GM18508 (cell line): ENCODE results near the gene IGDCC3.
"Not testable (repeated sequence)": the region's sequence is repeated elsewhere in the genome, so short reads cannot be mapped to it uniquely, and the experiment has no call there.

Source experiments
- ATAC-seq: cut with Tn5 transposase; IDR thresholded peaks from one replicate; pipeline ENCODE4 v1.9.1; 2021; ENCODE audit warnings: moderate number of reproducible peaks; ENCODE audit not compliant: insufficient read depth, unreplicated experiment

Gene IGDCC3

DNA sequence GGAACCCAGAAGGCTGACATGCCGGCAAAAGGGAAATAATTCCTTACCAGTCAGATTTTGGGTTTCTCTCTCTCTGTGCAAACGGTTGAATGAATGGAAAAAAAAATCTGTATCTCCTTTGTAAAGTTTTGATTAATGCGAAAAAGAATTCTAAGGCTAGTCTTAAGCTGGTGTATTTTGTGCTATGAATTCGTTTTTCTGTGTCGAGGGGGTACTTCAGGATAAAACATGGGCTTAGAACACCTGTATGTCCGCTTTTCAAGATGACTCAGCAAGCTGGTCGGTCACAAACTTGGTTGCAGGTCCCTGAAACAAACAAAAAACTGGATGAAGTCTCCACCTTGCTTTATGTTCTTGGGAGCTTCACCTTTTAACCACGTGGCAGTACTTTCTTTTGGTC is 28.5 kb downstream of the IGDCC3 start:
- ATAC-seq = no peak

DNA sequence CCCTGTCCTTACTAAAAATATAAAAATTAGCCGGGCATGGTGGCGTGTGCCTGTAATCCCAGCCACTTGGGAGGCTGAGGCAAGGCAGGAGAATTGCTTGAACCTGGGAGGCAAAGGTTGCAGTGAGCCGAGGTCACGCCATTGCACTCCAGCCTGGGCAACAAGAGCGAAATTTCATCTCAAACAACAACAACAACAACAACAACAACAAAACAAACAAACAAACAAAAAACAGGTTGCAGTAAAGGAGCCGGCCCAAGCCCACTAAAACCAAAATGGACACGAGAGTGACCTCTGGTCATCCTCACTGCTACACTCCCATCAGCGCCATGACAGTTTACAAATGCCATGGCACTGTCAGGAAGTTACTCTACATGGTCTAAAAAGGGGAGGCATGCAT is 30.0 kb downstream of the IGDCC3 start:
- ATAC-seq = not testable (repeated sequence)

DNA sequence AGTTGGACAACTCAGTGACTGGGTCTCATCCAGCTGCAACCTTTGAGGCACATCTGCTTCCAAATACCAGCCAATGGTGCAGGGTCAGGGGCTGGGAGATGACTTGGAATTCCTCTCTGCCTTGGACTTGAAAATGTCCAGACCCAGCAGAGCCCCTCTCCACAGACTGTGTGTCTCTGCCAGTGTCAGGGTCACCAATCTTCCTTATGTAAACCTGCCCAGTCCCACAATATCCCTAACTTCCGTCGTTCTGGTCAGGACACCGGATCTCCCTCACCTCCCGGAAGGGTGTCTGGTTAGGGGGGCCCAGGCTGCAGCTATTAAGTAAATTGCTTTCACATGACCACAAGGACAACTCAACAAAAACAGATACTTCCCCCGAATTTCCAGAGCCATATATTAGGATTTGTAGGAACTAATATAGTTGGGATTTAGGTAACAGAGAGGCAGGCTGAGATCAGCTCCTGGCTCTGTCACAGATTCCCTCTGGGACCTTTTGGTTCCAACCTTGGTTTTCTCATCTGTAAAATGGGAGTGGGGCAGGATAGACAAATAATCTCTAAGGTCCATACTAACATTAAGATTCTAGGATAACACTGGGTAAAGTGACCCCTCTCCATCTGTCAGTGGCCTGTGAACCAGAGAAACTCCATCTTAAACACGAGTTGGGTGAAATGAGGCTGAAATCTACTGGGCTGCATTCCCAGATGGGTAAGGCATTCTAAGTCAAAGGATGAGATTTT is 30.8 kb downstream of the IGDCC3 start:
- ATAC-seq = no peak

- ATAC-seq = no peak
Observed at GRCh38 chr15:65344914-65345275, 32.9 kb downstream of the IGDCC3 start.

GRCh38 chr15:65344214-65344913 is 33.4 kb downstream of the IGDCC3 start:
- no peak for ATAC-seq

GRCh38 chr15:65343374-65343981 is 34.3 kb downstream of the IGDCC3 start:
- ATAC-seq = no peak

- ATAC-seq = no peak
Observed at GRCh38 chr15:65342493-65342892, 35.3 kb downstream of the IGDCC3 start.

- ATAC-seq = no peak
Observed at GRCh38 chr15:65339920-65340319, 37.9 kb downstream of the IGDCC3 start.

DNA sequence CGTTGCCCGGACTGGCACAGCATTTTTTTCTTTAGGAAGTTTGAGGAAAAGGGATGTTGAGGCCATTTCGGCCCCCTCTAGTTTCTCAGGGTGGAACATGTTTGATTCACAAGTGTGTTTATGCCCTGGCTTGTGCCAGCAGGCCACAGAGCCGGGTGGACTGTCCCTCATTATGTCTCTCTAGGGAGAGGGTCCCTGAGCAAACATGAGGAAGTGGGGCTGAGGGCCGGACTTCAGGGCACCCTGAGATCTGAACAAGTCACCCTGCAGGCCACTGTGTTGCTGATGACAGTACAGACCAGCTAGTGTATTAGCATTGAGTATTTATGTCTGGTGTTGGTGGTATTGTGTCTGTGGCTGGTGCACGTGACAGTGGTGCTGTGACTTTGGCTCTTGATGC is 38.4 kb downstream of the IGDCC3 start:
- no peak for ATAC-seq

- ATAC-seq = no peak
Observed at GRCh38 chr15:65338823-65339222, 39.0 kb downstream of the IGDCC3 start.

GRCh38 chr15:65338366-65338765 is 39.4 kb downstream of the IGDCC3 start:
- ATAC-seq = no peak

DNA sequence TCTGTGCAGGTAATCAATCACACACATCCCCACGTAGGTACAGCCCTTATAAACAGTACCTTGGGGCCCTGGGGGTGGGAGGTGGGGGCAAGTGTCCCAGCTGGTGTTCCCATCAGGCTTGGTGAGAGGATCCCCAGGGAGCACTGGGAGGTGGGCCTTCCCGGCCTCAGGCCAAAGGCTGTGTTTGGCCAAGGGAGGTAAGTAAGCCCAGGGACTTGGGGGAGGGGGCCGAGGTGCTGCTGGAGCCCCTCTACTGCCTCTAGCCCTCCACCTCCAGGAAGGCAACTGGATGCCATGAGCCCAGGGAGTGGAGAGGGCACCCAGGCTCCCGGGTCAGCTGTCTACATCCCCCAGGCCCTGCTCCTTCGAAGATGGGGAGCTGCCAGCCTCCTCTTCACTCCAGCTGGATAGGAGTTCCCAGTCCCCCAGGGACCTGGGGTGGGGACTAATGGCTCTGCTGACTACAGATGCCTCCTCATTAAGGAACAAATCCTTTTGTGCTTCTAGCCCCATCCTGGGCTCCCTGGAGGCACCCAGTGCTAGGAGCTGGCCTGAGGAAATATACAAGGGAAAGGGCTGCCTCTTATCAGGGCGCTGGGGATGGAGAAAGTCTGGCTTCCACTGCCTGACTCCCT is 40.2 kb downstream of the IGDCC3 start:
- no peak for ATAC-seq

GRCh38 chr15:65336493-65337435 is 41.0 kb downstream of the IGDCC3 start:
- no peak for ATAC-seq

GRCh38 chr15:65335278-65336055 is 42.3 kb downstream of the IGDCC3 start:
- no peak for ATAC-seq

- ATAC-seq = no peak
Observed at GRCh38 chr15:65334586-65335231, 43.1 kb downstream of the IGDCC3 start.

DNA sequence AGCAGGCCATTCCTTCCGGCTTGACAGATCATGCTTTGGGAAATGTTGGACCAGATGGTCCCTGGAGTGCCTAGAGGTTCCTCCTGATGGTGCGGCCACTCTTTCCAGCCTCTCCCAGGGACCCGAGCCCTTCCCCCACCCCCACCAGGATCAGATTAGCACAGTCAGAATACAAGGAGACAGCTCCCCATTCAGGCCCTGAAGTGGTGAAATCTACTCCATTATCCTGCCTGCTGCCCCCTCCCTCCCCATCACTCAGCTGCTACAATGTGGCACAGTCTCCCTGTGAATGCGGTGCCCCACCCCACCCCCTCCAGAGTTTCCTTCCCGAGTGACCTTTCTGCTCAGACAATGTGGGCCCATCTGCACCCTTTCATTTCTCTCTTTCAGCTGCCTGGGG is 43.9 kb downstream of the IGDCC3 start:
- no peak for ATAC-seq

- no peak for ATAC-seq
Observed at GRCh38 chr15:65333148-65333820, 44.5 kb downstream of the IGDCC3 start.

GRCh38 chr15:65332391-65333147 is 45.2 kb downstream of the IGDCC3 start:
- ATAC-seq = no peak
